Measurements from ENCODE around the gene NLRC5.
"Not testable (repeated sequence)": the region's sequence is repeated elsewhere in the genome, so short reads cannot be mapped to it uniquely, and the experiment has no call there.

The NLRC5 gene

DNA sequence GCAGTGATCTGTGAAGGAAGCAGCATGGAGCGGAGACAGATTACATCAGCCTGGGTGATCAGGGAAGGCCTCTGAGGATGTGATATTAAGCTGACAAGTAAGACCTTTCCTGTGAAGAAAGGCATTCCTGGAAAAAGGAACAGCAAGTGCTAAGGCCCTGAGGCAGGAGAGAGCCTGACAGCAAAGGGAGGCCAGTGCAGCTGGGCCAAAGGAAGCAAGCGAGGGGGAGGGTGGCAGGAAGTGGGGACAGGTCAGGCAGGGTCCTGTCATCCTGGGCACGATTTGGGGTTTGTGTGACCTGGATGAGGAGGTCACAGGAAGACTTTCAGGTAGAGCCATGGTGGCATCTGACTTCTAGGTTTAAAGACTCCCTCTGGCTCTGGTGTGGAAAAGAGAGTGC, 115.3 kb downstream of the NLRC5 start:
- TF ChIP-seq, protein P1, sequence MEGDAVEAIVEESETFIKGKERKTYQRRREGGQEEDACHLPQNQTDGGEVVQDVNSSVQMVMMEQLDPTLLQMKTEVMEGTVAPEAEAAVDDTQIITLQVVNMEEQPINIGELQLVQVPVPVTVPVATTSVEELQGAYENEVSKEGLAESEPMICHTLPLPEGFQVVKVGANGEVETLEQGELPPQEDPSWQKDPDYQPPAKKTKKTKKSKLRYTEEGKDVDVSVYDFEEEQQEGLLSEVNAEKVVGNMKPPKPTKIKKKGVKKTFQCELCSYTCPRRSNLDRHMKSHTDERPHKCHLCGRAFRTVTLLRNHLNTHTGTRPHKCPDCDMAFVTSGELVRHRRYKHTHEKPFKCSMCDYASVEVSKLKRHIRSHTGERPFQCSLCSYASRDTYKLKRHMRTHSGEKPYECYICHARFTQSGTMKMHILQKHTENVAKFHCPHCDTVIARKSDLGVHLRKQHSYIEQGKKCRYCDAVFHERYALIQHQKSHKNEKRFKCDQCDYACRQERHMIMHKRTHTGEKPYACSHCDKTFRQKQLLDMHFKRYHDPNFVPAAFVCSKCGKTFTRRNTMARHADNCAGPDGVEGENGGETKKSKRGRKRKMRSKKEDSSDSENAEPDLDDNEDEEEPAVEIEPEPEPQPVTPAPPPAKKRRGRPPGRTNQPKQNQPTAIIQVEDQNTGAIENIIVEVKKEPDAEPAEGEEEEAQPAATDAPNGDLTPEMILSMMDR (conservative IDR thresholded peaks at IDR 0.05; ENCODE audit: low read depth, low read length): no peak
- no peak overlapping the region for H3K4me3 ChIP-seq (ENCODE audit: low read depth, low read length)
- no peak for DNase-seq (ENCODE audit: low read depth)

DNA sequence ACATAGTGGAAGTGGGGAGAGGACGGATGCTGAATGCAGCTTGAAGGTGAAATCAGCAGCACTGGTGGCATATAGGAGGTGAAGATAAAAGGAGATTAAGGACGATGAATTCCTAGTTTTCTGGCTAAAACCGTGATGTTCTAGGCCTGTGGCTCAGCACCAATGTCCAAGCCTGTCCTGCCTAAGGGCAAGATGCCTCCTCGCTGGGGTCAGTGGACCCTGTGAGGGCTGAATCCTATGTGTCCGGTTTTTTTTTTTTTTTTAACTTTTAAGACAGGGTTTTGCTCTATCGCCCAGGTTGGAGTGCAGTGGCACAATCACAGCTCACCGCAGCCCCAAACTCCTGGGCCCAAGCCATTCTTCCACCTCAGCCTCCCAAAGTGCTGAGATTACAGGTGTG, 115.8 kb downstream of the NLRC5 start:
- no peak overlapping the region for H3K4me3 ChIP-seq (ENCODE audit: low read depth, low read length)
- TF ChIP-seq, protein P1 (conservative IDR thresholded peaks at IDR 0.05; ENCODE audit: low read depth, low read length): no peak
- DNase-seq (ENCODE audit: low read depth): no peak

DNA sequence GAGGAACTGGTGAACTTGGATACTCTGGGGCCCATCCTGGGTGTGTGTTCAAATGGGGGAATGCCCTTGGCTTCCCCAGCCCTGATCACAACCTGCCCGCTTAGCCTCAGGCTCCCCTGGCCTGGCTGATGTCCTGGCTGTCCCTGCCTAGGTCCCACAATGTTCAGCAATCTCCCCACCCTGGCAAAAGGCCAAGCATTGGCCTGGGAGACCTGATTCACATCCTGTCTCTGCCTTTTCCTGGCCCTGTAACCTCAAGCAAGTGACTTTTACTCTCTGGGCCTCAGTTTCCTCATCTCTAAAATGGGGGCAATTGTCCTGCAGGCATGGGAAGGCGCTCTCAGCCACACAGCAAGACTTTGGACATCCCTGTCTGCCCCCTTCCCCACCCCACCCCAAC, 117.4 kb downstream of the NLRC5 start:
- DNase-seq (ENCODE audit: low read depth): no peak
- TF ChIP-seq, protein P1 (conservative IDR thresholded peaks at IDR 0.05; ENCODE audit: low read depth, low read length): no peak
- H3K4me3 ChIP-seq (ENCODE audit: low read depth, low read length): no peak overlapping the region

- TF ChIP-seq, protein P1 (conservative IDR thresholded peaks at IDR 0.05; ENCODE audit: low read depth, low read length): no peak
These were observed 118.1 kb downstream of the NLRC5 start for GRCh38 chr16:57107321-57107922.

GRCh38 chr16:57108432-57108831, 119.1 kb downstream of the NLRC5 start:
- DNase-seq (ENCODE audit: low read depth): no peak
- TF ChIP-seq, protein P1 (conservative IDR thresholded peaks at IDR 0.05; ENCODE audit: low read depth, low read length): no peak
- no peak overlapping the region for H3K4me3 ChIP-seq (ENCODE audit: low read depth, low read length)

More at GRCh38 chr16:57107321-57107922, 118.1 kb downstream of the NLRC5 start:
- no peak for DNase-seq (ENCODE audit: low read depth)
- H3K4me3 ChIP-seq (ENCODE audit: low read depth, low read length): no peak overlapping the region

DNA sequence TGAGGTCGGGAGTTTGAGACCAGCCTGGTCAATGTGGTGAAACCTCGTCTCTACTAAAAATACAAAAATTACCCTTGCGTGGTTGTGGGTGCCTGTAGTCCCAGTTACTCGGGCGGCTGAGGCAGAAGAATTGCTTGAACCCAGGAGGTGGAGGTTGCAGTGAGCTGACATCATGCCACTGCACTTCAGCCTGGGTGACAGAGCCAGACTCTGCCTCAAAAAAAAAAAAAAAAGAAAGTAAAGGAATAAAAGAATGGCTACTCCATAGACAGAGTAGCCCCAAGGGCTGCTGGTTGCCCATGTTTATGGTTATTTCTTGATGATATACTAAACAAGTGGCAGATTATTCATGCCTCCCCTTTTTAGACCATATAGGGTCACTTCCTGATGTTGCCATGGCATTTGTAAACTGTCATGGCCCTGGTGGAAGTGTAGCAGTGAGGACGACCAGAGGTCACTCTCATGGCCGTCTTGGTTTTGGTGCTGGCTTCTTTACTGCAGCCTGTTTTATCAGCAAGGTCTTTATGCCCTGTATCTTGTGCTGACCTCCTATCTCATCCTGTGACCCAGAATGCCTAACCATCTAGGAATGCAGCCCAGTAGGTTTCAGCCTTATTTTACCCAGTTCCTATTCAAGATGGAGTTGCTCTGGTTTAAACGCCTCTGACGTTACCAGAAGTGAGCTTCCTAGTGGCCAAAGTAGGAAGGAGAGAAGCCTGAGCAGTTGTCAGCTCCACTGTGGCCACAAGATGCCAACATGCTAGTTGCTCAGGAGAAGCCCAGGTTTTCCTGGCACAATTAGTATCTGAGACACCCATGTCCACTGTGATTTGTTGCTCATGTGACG, 120.1 kb downstream of the NLRC5 start:
- H3K4me3 ChIP-seq (ENCODE audit: low read depth, low read length); DNase-seq (ENCODE audit: low read depth): not testable (repeated sequence)

DNA sequence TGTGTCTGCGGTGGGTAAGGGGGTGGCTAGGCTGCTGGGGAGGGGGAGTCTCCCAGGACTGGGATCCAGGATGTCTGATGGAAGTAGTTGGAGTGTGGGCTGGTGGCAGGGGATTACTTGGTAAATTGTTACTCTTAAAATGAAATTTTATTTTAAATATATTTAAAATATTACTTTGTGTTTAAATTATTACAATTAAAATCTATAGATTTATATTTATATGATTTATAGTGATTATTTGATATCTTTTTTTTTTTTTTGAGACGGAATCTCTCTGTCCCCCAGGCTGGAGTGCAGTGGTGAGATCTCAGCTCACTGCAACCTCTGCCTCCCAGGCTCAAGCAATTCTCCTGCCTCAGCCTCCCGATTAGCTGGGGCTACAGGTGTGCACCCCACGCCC, 121.6 kb downstream of the NLRC5 start:
- no peak for DNase-seq (ENCODE audit: low read depth)
- H3K4me3 ChIP-seq (ENCODE audit: low read depth, low read length): no peak overlapping the region

More for the DNA sequence above, 121.6 kb downstream of the NLRC5 start:
- TF ChIP-seq, protein P1 (conservative IDR thresholded peaks at IDR 0.05; ENCODE audit: low read depth, low read length): no peak

Data from choroid plexus epithelial cell (primary cell).